ENCODE measurements around the gene FREM2. TPM values are rescaled to one million over a fixed set of nuclear protein-coding genes. Genes with fewer than 3 reads are reported as not detected.

Gene FREM2
- polyA plus RNA-seq, 1 experiment = not detected

DNA sequence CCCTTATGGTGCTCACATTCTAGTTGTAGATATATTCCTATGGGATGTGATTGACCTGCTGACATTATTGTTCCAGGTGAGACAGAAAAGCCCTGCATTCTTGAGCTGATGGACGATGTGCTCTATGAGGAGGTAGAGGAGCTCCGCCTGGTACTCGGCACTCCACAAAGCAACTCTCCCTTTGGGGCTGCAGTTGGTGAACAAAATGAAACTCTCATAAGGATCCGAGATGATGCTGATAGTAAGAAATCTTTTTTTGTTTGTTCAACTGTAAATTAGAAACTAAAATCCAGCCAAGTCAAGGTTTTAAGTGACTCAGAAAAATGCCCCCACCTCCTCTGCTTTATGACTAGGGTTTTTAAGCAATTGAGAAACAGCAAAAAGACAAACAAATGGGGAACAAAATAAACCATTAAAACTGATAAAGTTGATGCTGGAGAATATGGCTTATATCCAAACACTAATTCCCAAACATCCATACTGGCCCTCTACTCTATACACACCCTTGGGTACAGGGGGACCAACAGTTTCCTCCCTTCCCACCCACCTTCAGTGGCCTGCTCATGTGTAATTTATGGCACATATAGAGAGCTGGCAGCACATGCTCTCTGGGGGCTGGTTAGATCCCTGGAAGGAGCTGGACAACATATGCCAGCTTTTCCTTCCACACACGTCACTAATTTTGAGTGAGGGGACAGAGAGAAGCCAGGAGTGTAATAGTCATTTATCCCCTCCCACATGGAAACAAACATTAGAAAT, 164.2 kb downstream of the FREM2 start:
- POLR2A ChIA-PET = no interaction called here
- TF ChIP-seq, protein P1, sequence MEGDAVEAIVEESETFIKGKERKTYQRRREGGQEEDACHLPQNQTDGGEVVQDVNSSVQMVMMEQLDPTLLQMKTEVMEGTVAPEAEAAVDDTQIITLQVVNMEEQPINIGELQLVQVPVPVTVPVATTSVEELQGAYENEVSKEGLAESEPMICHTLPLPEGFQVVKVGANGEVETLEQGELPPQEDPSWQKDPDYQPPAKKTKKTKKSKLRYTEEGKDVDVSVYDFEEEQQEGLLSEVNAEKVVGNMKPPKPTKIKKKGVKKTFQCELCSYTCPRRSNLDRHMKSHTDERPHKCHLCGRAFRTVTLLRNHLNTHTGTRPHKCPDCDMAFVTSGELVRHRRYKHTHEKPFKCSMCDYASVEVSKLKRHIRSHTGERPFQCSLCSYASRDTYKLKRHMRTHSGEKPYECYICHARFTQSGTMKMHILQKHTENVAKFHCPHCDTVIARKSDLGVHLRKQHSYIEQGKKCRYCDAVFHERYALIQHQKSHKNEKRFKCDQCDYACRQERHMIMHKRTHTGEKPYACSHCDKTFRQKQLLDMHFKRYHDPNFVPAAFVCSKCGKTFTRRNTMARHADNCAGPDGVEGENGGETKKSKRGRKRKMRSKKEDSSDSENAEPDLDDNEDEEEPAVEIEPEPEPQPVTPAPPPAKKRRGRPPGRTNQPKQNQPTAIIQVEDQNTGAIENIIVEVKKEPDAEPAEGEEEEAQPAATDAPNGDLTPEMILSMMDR (IDR thresholded peaks at IDR 0.05; ENCODE audit: insufficient read depth, low read depth, low read length) = no peak

DNA sequence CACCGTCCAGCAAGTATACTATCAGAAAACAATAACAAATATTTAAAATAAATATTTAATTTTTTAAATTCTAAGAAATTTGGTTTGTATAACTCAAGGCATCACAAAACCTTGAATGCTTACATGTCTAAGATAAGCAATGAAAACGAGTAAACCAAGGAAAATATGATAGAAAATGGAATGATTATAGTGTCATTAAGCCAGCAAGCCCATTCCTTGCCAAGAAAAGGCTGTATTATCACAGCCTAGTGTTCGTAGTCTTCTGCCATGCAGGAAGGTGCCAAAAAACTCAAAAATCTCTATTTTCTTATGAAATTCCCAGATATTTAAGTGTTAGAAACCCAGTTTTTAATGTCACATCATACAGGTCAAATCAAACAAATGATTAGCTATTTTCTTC, 167.3 kb downstream of the FREM2 start:
- no peak for DNase-seq (ENCODE audit: low read depth)
- POLR2A ChIA-PET = no interaction called here
- Histone ChIP-seq H3K36me3 (ENCODE audit: control insufficient read depth, insufficient read depth, low read length) (no peaks in the 10 kb centered on the region), H3K4me3 (ENCODE audit: low read depth, low read length) (no peak overlapping the region), H3K27me3 (ENCODE audit: control insufficient read depth, insufficient read depth, low read length) (no peaks in the 10 kb centered on the region)
- TF ChIP-seq, protein P1 (IDR thresholded peaks at IDR 0.05; ENCODE audit: insufficient read depth, low read depth, low read length) = no peak
- CTCF ChIA-PET = interaction anchor here (0.9 kb wide), 1 partner anchor 17 kb away, joined by 4 read pairs; no protein-coding TSS in a partner anchor

More for the DNA sequence above, 164.2 kb downstream of the FREM2 start:
- DNase-seq (ENCODE audit: low read depth) = no peak
- Histone ChIP-seq H3K4me3 (ENCODE audit: low read depth, low read length) (no peak overlapping the region), H3K36me3 (ENCODE audit: control insufficient read depth, insufficient read depth, low read length) (no peaks in the 10 kb centered on the region), H3K27me3 (ENCODE audit: control insufficient read depth, insufficient read depth, low read length) (no peaks in the 10 kb centered on the region)
- CTCF ChIA-PET = no interaction called here

DNA sequence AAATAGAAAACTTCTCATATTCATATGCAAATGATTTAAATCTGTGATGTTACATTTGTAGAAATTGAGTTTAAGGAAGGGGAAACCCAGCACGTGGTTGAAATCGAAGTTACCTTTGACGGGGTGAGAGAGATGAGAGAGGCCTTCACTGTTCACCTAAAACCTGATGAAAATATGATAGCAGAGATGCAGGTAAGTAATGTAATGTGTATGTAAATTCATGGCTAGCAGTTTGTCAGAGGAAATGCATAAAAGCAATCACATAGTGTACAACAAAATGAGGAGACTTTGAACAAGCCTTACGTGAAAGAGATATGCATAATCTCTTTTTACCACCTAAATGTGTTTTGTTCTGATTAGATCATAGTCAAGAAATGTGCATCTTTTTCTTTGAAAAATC, 169.2 kb downstream of the FREM2 start:
- H3K36me3 ChIP-seq (ENCODE audit: control insufficient read depth, insufficient read depth, low read length) = no peaks in the 10 kb centered on the region
- TF ChIP-seq, protein P1 (IDR thresholded peaks at IDR 0.05; ENCODE audit: insufficient read depth, low read depth, low read length) = no peak
- no peak overlapping the region for H3K4me3 ChIP-seq (ENCODE audit: low read depth, low read length)
- no peak for DNase-seq (ENCODE audit: low read depth)
- CTCF ChIA-PET = no interaction called here
- no peaks in the 10 kb centered on the region for H3K27me3 ChIP-seq (ENCODE audit: control insufficient read depth, insufficient read depth, low read length)
- POLR2A ChIA-PET = no interaction called here

DNA sequence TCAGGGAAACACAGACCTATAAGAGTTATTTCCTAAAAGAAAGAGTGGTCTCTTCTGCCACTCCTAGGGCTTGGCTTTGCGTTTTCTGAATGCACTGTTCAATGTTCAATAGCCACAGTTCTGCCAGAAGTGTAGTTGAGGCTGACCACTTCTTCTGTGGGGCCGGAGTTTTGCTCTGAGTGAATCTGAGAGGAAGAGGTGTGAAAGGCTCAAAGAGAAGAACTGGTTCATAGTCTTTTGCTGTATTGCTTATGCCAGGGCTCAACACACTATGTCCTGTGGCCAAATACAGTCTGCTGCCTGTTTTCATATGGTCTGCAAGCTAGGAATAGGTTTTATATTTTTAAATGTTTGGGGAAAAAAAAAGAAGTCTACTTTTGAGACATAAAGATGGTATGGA, 175.6 kb downstream of the FREM2 start:
- TF ChIP-seq, protein P1 (IDR thresholded peaks at IDR 0.05; ENCODE audit: insufficient read depth, low read depth, low read length) = no peak
- no peak for DNase-seq (ENCODE audit: low read depth)
- Histone ChIP-seq H3K36me3 (ENCODE audit: control insufficient read depth, insufficient read depth, low read length) (no peaks in the 10 kb centered on the region), H3K4me3 (ENCODE audit: low read depth, low read length) (no peak overlapping the region), H3K27me3 (ENCODE audit: control insufficient read depth, insufficient read depth, low read length) (no peaks in the 10 kb centered on the region)
- ChIA-PET POLR2A (no interaction called here), CTCF (no interaction called here)

DNA sequence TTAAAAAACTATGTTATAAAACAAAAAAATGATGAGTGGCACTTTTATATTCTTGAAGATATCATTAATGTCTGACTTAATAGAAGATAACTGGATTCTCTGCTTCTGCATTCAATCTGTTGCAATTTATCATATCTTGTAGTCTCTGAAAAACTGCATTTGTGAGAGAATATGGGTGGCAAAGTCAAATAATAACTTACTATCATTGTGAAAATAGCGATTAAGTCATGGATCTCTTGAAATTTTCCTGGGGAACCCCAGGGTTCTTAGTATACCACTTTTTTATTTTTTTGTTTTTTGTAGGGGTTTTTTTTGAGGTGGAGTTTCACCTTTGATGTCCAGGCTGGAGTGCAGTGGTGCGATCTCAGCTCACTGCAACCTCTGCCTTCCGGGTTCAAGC, 176.7 kb downstream of the FREM2 start:
- no peak overlapping the region for H3K4me3 ChIP-seq (ENCODE audit: low read depth, low read length)
- ChIA-PET CTCF (no interaction called here), POLR2A (no interaction called here)
- H3K36me3 ChIP-seq (ENCODE audit: control insufficient read depth, insufficient read depth, low read length) = no peaks in the 10 kb centered on the region
- no peaks in the 10 kb centered on the region for H3K27me3 ChIP-seq (ENCODE audit: control insufficient read depth, insufficient read depth, low read length)
- TF ChIP-seq, protein P1 (IDR thresholded peaks at IDR 0.05; ENCODE audit: insufficient read depth, low read depth, low read length) = no peak
- no peak for DNase-seq (ENCODE audit: low read depth)

Measured in BJ (cell line).